HepG2 (cell line): ENCODE data around the gene TM4SF18. TPM values are rescaled to one million over a fixed set of nuclear protein-coding genes. Genes with fewer than 3 reads are reported as not detected.
A peak's percentile ranks its signal among the peaks of the same experiment; 100 is the strongest.

ENCODE experiments used
- ATAC-seq: fragments of 200-7000 bp; cut with Tn5 transposase; 3 replicates; pipeline ENCODE4 v1.9.1; 2020; ENCODE audit warnings: mild to moderate bottlenecking, moderate library complexity
- BruUV-seq: library from RNA; stranded (reverse); fragments of 400-500 nt; replicated peaks from 2 replicates; lab custom pipeline; 2021; lab: Mats Ljungman, UMichigan
- CTCF ChIA-PET: fragments of 300-600 bp; formaldehyde crosslinking; extraction: SDS; loops from one replicate; lab custom pipeline; 2021; ENCODE audit warnings: low total read pairs, inconsistent platforms, low intra/inter-chr PET ratio; lab: Yijun Ruan, JAX
- POLR2A ChIA-PET: fragments of 350-600 bp; sonication (Branson Sonifier 250); formaldehyde crosslinking; loops from one replicate; lab custom pipeline; 2020; ENCODE audit warnings: antibody characterized with exemption, inconsistent platforms; lab: Yijun Ruan, JAX
- DNase-seq: peaks from one replicate; pipeline ENCODE4 v3.0.0-alpha.2; 2015; ENCODE audit warnings: low spot score
- FAIRE-seq: peaks from 3 replicates; lab custom pipeline; 2011; peaks lifted over from hg19 to GRCh38; lab: Jason Lieb, UNC
- H2AFZ ChIP-seq: one replicate; pipeline ENCODE4 v1.6.1; 2011; ENCODE audit warnings: low read length, inconsistent platforms
- H3K27ac ChIP-seq: fragments of 300-600 bp; 3 replicates; pipeline ENCODE4 v1.8.0; 2011; ENCODE audit warnings: mixed run types, mild to moderate bottlenecking, mixed read lengths, low read length, inconsistent platforms; ENCODE audit not compliant: insufficient read depth; ENCODE audit errors: extremely low read length
- H3K27me3 ChIP-seq, 2 experiments: fragments of 200-600 bp in 1 of 2; 2 replicates in 1 of 2; 3 replicates in 1 of 2; pipeline versions ENCODE4 v1.6.0 to v1.8.0; 2011; ENCODE audit warnings: low read length in 2 of 2, mild to moderate bottlenecking in 2 of 2, moderate library complexity in 2 of 2, inconsistent platforms in 1 of 2; ENCODE audit not compliant: insufficient read depth in 2 of 2, control insufficient read depth in 1 of 2
- H3K36me3 ChIP-seq, 2 experiments: fragments of 200-600 bp in 1 of 2; replicated peaks in 1 of 2; 2 replicates in 1 of 2; 3 replicates in 1 of 2; pipeline versions ENCODE4 v1.5.1 to v1.8.0; 2011; ENCODE audit warnings: low read length in 2 of 2, inconsistent platforms in 1 of 2; ENCODE audit not compliant: insufficient read depth in 2 of 2, control insufficient read depth in 1 of 2
- H3K4me1 ChIP-seq: 2 replicates; pipeline ENCODE4 v1.5.1; 2012; ENCODE audit warnings: low read length, inconsistent platforms; ENCODE audit not compliant: insufficient read depth
- H3K4me2 ChIP-seq: 2 replicates; pipeline ENCODE4 v1.6.0; 2011; ENCODE audit warnings: low read depth, low read length, inconsistent platforms
- H3K4me3 ChIP-seq, 3 experiments: fragments of 200-600 bp in 1 of 3; sonication (generic), shearing (Covaris generic) in 1 of 3; replicated peaks in 1 of 3; 2 replicates each; pipeline ENCODE4 v1.5.1; 2011 to 2016; ENCODE audit warnings: low read length in 3 of 3, inconsistent platforms in 2 of 3, low read depth in 2 of 3, mild to moderate bottlenecking in 2 of 3, control low read depth in 1 of 3, mixed read lengths in 1 of 3; ENCODE audit not compliant: insufficient read depth in 1 of 3
- H3K79me2 ChIP-seq: one replicate; pipeline ENCODE4 v1.6.1; 2011; ENCODE audit warnings: low read length, inconsistent platforms; ENCODE audit not compliant: insufficient read depth
- H3K9ac ChIP-seq: 2 replicates; pipeline ENCODE4 v1.6.0; 2011; ENCODE audit warnings: mild to moderate bottlenecking, low read depth, low read length, inconsistent platforms; ENCODE audit not compliant: insufficient read depth
- H3K9me3 ChIP-seq: 2 replicates; pipeline ENCODE4 v1.5.1; 2012; ENCODE audit warnings: mild to moderate bottlenecking, low read length
- H4K20me1 ChIP-seq: 2 replicates; pipeline ENCODE4 v1.6.0; 2011; ENCODE audit warnings: inconsistent platforms, mild to moderate bottlenecking, low read length, moderate library complexity; ENCODE audit not compliant: insufficient read depth
- AGO2 ChIP-seq: fragments of 200-400 bp; formaldehyde crosslinking; optimal IDR thresholded peaks from 2 replicates; pipeline ENCODE3; 2017; ENCODE audit warnings: mild to moderate bottlenecking, low read depth, low read length, moderate library complexity
- CEBPB ChIP-seq: IDR thresholded peaks from 2 replicates; pipeline ENCODE4 v1.6.1; 2011; ENCODE audit warnings: low read depth, low read length, improper control_type of control experiment, borderline replicate concordance
- FOXK1 ChIP-seq: sonication (generic); formaldehyde crosslinking; IDR thresholded peaks from 2 replicates; pipeline ENCODE4 v1.4.0; 2020; ENCODE audit warnings: low read depth, missing genetic modification reagents, borderline replicate concordance
- KLF16 ChIP-seq, 2 experiments: sonication (generic) in 1 of 2; formaldehyde crosslinking in 1 of 2; IDR thresholded peaks; 2 replicates each; pipeline versions ENCODE4 v1.6.1 to v1.8.0; 2016 to 2023; ENCODE audit warnings: missing genetic modification reagents in 2 of 2, missing compliant biosample characterization in 1 of 2
- MAFK ChIP-seq, 2 experiments: IDR thresholded peaks in 1 of 2; conservative IDR thresholded peaks in 1 of 2; 2 replicates each; pipeline ENCODE4 v1.6.1; 2011; ENCODE audit warnings: improper control_type of control experiment in 2 of 2, low read length in 2 of 2
- NCOA2 ChIP-seq: sonication (generic); formaldehyde crosslinking; IDR thresholded peaks from 2 replicates; pipeline ENCODE4 v1.8.0; 2022; ENCODE audit warnings: inconsistent platforms
- NFIC ChIP-seq: IDR thresholded peaks from 2 replicates; pipeline ENCODE4 v1.6.1; 2012; ENCODE audit warnings: mild to moderate bottlenecking, low read length, inconsistent platforms
- NR2C2 ChIP-seq: sonication (generic); formaldehyde crosslinking; IDR thresholded peaks from 2 replicates; pipeline ENCODE4 v1.4.0; 2020; ENCODE audit warnings: missing genetic modification reagents, mild to moderate bottlenecking, moderate library complexity, borderline replicate concordance
- POLR2A ChIP-seq, 2 experiments: IDR thresholded peaks; 2 replicates each; pipeline ENCODE4 v1.6.1; 2011; ENCODE audit warnings: low read depth in 2 of 2, low read length in 2 of 2, mild to moderate bottlenecking in 1 of 2, moderate library complexity in 1 of 2; ENCODE audit not compliant: insufficient read depth in 1 of 2
- RAD21 ChIP-seq: fragments of 450-650 bp; formaldehyde crosslinking; IDR thresholded peaks from 2 replicates; pipeline ENCODE4 v1.5.0; 2020; ENCODE audit warnings: mild to moderate bottlenecking
- RXRB ChIP-seq: IDR thresholded peaks from 2 replicates; pipeline ENCODE4 v1.6.1; 2016; ENCODE audit warnings: borderline replicate concordance, missing genetic modification reagents, missing compliant biosample characterization
- SMAD1 ChIP-seq: sonication (generic); formaldehyde crosslinking; IDR thresholded peaks from 2 replicates; pipeline ENCODE4 v1.4.0; 2020; ENCODE audit warnings: missing genetic modification reagents, low read depth, mild to moderate bottlenecking, borderline replicate concordance
- SOX13 ChIP-seq, 3 experiments: fragments of 450-650 bp in 1 of 3; sonication (generic) in 1 of 3; formaldehyde crosslinking in 1 of 3; IDR thresholded peaks in 2 of 3; conservative IDR thresholded peaks in 1 of 3; 2 replicates each; pipeline versions ENCODE4 v1.5.0 to v1.6.1; 2016 to 2020; ENCODE audit warnings: antibody characterized with exemption in 1 of 3, mild to moderate bottlenecking in 1 of 3, missing compliant biosample characterization in 1 of 3, missing genetic modification reagents in 1 of 3, moderate library complexity in 1 of 3
- SOX6 ChIP-seq, 2 experiments: fragments of 450-650 bp in 1 of 2; sonication (generic) in 1 of 2; formaldehyde crosslinking in 1 of 2; IDR thresholded peaks; 2 replicates each; pipeline versions ENCODE4 v1.4.0 to v1.6.1; 2017 to 2020; ENCODE audit warnings: antibody characterized with exemption in 1 of 2, mild to moderate bottlenecking in 1 of 2, missing genetic modification reagents in 1 of 2
- TAF15 ChIP-seq: fragments of 200-400 bp; formaldehyde crosslinking; IDR thresholded peaks from one replicate; pipeline ENCODE4 v1.6.1; 2018; ENCODE audit warnings: mild to moderate bottlenecking, low read depth, low read length; ENCODE audit not compliant: poor library complexity, severe bottlenecking
- TBL1XR1 ChIP-seq: fragments of 150-350 bp; IDR thresholded peaks from 2 replicates; pipeline ENCODE4 v1.6.1; 2014; ENCODE audit warnings: borderline replicate concordance, low read length; ENCODE audit not compliant: partially characterized antibody
- TCF7 ChIP-seq: sonication (generic); IDR thresholded peaks from 2 replicates; pipeline ENCODE4 v1.6.1; 2016; ENCODE audit warnings: antibody characterized with exemption, low read depth
- TERF1 ChIP-seq: sonication (generic); formaldehyde crosslinking; IDR thresholded peaks from 2 replicates; pipeline ENCODE4 v1.8.0; 2022; ENCODE audit warnings: mild to moderate bottlenecking, missing genetic modification reagents, moderate library complexity
- ZC3H4 ChIP-seq: sonication (generic); formaldehyde crosslinking; IDR thresholded peaks from 2 replicates; pipeline ENCODE4 v1.4.0; 2020; ENCODE audit warnings: missing genetic modification reagents, borderline replicate concordance
- ZNF138 ChIP-seq: sonication (generic); formaldehyde crosslinking; IDR thresholded peaks from 2 replicates; pipeline ENCODE4 v1.5.0; 2020; ENCODE audit warnings: mild to moderate bottlenecking, low read depth, missing genetic modification reagents
- ZNF383 ChIP-seq: sonication (generic); formaldehyde crosslinking; IDR thresholded peaks from 2 replicates; pipeline ENCODE4 v1.4.0; 2020; ENCODE audit warnings: missing genetic modification reagents, mild to moderate bottlenecking, borderline replicate concordance
- WGBS: methylation state at CpG from one replicate; pipeline ENCODE4 v1.1.6; 2017; ENCODE audit warnings: low lambda C conversion rate; 5-methylcytosine and 5-hydroxymethylcytosine counted together
- in situ Hi-C: cut with HindIII; loops from 2 replicates; pipeline ENCODE4 v1.10.0; 2017; ENCODE audit warnings: low pct_unique_long_range_greater_than_20kb; ENCODE audit not compliant: extremely low pct_ligation_motif_present
- intact Hi-C: fragments of 100-400 bp; cut with micrococcal nuclease; formaldehyde crosslinking; loops from one replicate; pipeline ENCODE4 v1.10.0; 2022; ENCODE audit not compliant: unreplicated experiment
- polyA plus RNA-seq, 8 experiments: library from polyadenylated mRNA; depleted of rRNA in 3 of 8; stranded (reverse) in 7 of 8; unstranded in 1 of 8; fragments of >200 nt; fragmentation: Illumina TruSeq in 4 of 8; extraction: Trizol in 4 of 8; gene quantifications; 2 replicates each; pipeline versions ENCODE4 v1.2.1 to v1.2.3, GENCODE V29; 2011 to 2016; ENCODE audit warnings: low read depth in 4 of 8, missing spikeins in 1 of 8, mixed read lengths in 1 of 8; ENCODE audit not compliant: insufficient read depth in 1 of 8
- total RNA-seq, 5 experiments: library from RNA; depleted of rRNA; stranded (reverse); fragments of >200 nt; fragmentation: Illumina TruSeq; extraction: Trizol; gene quantifications; 2 replicates each; pipeline ENCODE4 v1.2.3, GENCODE V29; 2016; ENCODE audit warnings: low read depth in 1 of 5

TM4SF18 gene
- total and polyA plus RNA-seq, 2 of the 13 experiments (the other 11 are each of a cell fraction or from before 2014, with no cell fraction given): 0.15 TPM; not detected in 1

DNA sequence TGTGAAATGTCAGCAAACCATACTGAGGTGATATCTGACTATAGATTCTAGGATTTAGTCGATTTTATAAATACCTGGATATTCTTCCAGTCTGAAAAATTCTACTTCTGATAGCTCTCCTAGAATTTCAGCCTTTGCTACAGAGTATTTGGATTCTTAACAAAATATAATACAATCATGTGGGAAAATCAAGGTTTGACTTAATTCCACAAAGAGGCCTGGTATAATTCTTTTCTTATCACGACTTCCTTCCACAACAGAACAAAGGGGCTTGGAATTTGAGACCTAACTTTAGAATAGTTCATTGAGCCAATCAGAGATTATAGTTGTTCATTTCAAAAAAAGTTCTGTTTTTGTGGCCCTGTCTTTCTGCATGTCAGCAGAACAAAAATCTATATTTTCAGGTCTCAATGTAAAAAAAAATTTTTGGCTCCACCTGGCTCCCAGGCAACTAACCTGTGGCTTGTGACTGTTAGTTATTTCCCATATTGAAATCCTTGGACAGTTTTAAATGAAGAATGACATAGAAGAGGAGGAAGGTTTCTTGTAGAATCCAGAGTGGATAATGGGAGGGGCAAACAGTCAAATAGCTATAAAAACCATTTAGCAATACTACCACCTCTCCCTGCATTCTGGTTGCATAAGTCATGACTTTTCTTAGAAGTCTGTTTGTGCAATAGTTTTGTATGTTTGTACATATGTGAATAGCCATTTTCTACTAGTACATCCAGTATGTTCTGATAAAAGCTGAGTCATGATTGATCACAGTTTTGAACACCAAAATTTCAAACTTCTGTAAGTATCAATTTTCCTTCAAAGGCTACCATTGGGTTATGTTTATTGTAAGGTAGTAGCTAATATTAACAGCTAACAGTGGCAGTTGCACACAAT, 40.0 kb upstream of the TM4SF18 start:
- intact Hi-C loops (loop anchor here (5.0 kb wide), 1 partner anchor 109 kb away; no protein-coding TSS in a partner anchor), in situ Hi-C loops (no loop called here)
- Histone ChIP-seq H3K9ac (peak overlapping the region; percentile 99), H3K27ac (peak overlapping the region; percentile 92), H3K27me3 (peaks cover 0 to 3% of the 10 kb centered on the region in 2 experiments; a peak in 1 of 5 replicates), H4K20me1 (peaks cover 11% of the 10 kb centered on the region; the same call in 1 of the 2 replicates), H3K9me3 (no peaks in the 10 kb centered on the region), H3K4me3 (peak overlapping the region; percentile 78 to 97 (median 82); a peak in 5 of 6 replicates), H2AFZ (no peak overlapping the region), H3K36me3 (peaks cover 10 to 45% of the 10 kb centered on the region in 2 experiments), H3K4me2 (peak overlapping the region; percentile 96), H3K79me2 (peaks cover 74% of the 10 kb centered on the region), H3K4me1 (peaks cover 74% of the 10 kb centered on the region)
- DNase-seq (peak; percentile 70), ATAC-seq (no peak), FAIRE-seq (no peak)
- 67% methylated on average over 2 of the region's 2 CpGs for WGBS
- BruUV-seq: no TSS peak
- CTCF ChIA-PET: no interaction called here
- POLR2A ChIA-PET: interaction anchor here (0.8 to 10.4 kb wide), 13 partner anchors 9 to 285 kb away, joined by 3 to 265 read pairs (median 3); partner anchors contain the start of gene WWTR1
- peak; percentile 32; the same call in 1 of the 2 replicates for TF ChIP-seq RXRB (CRISPR knock-in tag)
- peak in 1 of 2 experiments; percentile 31; a peak in 2 of 4 replicates for TF ChIP-seq POLR2A (IDR thresholded peaks at IDR 0.05; ENCODE audit: insufficient read depth in 1 of 2, low read depth in 2 of 2, low read length in 2 of 2)
- TF ChIP-seq NCOA2 (CRISPR knock-in tag): peak; percentile 60; the same call in 1 of the 2 replicates
- TF ChIP-seq ZNF383 (CRISPR knock-in tag): no peak
- TF ChIP-seq TCF7: 0 out of 2 replicates have a peak, but pooled peaks have one; percentile 25
- TF ChIP-seq SOX6 (IDR thresholded peaks at IDR 0.05): no peak
- peak; percentile 64; the same call in 1 of the 2 replicates for TF ChIP-seq SOX6 (CRISPR knock-in tag; IDR thresholded peaks at IDR 0.05)
- TF ChIP-seq MAFK (conservative IDR thresholded peaks at IDR 0.05 in 1 of 2, IDR thresholded peaks at IDR 0.05 in 1 of 2; ENCODE audit: low read length in 2 of 2): peak; percentile 78 to 86
- peak; percentile 36; the same call in 1 of the 2 replicates for TF ChIP-seq NFIC
- no peak for TF ChIP-seq TAF15
- TF ChIP-seq RAD21 (CRISPR knock-in tag): no peak
- peak; percentile 74 for TF ChIP-seq TBL1XR1
- 0 out of 2 replicates have a peak, but pooled peaks have one; percentile 38 for TF ChIP-seq ZC3H4 (CRISPR knock-in tag)
- TF ChIP-seq CEBPB: peak; percentile 91
- 0 out of 2 replicates have a peak, but pooled peaks have one; percentile 23 for TF ChIP-seq FOXK1 (CRISPR knock-in tag)
- no peak for TF ChIP-seq ZNF138
- TF ChIP-seq KLF16 (CRISPR knock-in tag; IDR thresholded peaks at IDR 0.05): peak in 1 of 2 experiments; percentile 60; a peak in 1 of 4 replicates
- no peak for TF ChIP-seq SOX13 (IDR thresholded peaks at IDR 0.05)
- peak in 1 of 2 experiments; percentile 37; a peak in 1 of 4 replicates for TF ChIP-seq SOX13 (CRISPR knock-in tag; conservative IDR thresholded peaks at IDR 0.05 in 1 of 2, IDR thresholded peaks at IDR 0.05 in 1 of 2)
- 0 out of 2 replicates have a peak, but pooled peaks have one; percentile 16 for TF ChIP-seq NR2C2
- TF ChIP-seq TERF1: no peak
- TF ChIP-seq SMAD1 (CRISPR knock-in tag): no peak
- peak; percentile 74 for TF ChIP-seq AGO2
